SH-SY5Y (cell line): ENCODE measurements around the gene MR1.

Source experiments
- GATA2 ChIP-seq: IDR thresholded peaks from 2 replicates; pipeline ENCODE4 v1.6.1; 2011; ENCODE audit warnings: mild to moderate bottlenecking, low read depth, low read length
- GATA3 ChIP-seq: IDR thresholded peaks from 2 replicates; pipeline ENCODE4 v1.6.1; 2011; ENCODE audit warnings: low read depth, mild to moderate bottlenecking, low read length, moderate library complexity

- TF ChIP-seq GATA2 (peak; percentile 38; the same call in 1 of the 2 replicates), GATA3 (no peak)
Measured at GRCh38 chr1:181100015-181100905, 66.5 kb downstream of the MR1 start.
